Measurements from ENCODE around the gene COX4I2.

DNA sequence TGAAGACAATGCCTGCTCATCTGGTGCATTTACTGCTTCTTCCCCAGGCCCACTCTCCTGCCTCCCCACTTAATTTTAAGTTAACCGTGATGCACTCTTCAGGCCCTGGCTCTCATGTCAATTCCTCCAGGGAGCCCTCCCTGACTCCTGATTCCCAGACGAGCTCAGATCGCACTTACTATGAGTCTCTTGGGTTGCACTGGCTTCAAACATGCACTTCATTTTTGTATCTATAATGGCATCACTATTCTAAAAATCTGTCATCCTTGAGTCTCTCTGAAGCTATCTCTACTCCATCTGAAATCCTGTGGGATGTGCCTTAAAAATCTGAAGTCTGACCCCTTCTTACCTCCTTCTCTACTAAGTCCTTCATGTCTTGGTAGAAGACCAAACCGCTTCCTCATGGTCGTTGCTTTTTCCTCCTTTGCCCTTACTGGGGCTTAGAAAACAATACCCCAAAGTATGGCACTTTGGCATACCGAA lies 24.7 kb downstream of the COX4I2 start:
- TF ChIP-seq, protein P1, sequence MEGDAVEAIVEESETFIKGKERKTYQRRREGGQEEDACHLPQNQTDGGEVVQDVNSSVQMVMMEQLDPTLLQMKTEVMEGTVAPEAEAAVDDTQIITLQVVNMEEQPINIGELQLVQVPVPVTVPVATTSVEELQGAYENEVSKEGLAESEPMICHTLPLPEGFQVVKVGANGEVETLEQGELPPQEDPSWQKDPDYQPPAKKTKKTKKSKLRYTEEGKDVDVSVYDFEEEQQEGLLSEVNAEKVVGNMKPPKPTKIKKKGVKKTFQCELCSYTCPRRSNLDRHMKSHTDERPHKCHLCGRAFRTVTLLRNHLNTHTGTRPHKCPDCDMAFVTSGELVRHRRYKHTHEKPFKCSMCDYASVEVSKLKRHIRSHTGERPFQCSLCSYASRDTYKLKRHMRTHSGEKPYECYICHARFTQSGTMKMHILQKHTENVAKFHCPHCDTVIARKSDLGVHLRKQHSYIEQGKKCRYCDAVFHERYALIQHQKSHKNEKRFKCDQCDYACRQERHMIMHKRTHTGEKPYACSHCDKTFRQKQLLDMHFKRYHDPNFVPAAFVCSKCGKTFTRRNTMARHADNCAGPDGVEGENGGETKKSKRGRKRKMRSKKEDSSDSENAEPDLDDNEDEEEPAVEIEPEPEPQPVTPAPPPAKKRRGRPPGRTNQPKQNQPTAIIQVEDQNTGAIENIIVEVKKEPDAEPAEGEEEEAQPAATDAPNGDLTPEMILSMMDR (IDR thresholded peaks at IDR 0.05), result peak in 1 of 5 experiments; percentile 10
- no peak for TF ChIP-seq EP300 (IDR thresholded peaks at IDR 0.05; ENCODE audit: low read depth)

Data from transverse colon (tissue), 3 donors.